ENCODE data around the gene GAL3ST2.

- TF ChIP-seq SP1 (IDR thresholded peaks at IDR 0.05) (peak; percentile 49), CTCF (IDR thresholded peaks at IDR 0.05; ENCODE audit: low read depth, low read length, missing input control) (no peak), RAD21 (IDR thresholded peaks at IDR 0.05) (no peak), FOXA1 (IDR thresholded peaks at IDR 0.05) (no peak), JUND (IDR thresholded peaks at IDR 0.05) (peak in 1 of 2 donors; percentile 33), ATF3 (IDR thresholded peaks at IDR 0.05) (no peak), EGR1 (IDR thresholded peaks at IDR 0.05; ENCODE audit: low read depth in 2 of 2) (no peak), GABPA (IDR thresholded peaks at IDR 0.05 in 1 of 2, conservative IDR thresholded peaks at IDR 0.05 in 1 of 2) (no peak), YY1 (IDR thresholded peaks at IDR 0.05) (no peak), MAX (IDR thresholded peaks at IDR 0.05) (no peak), RXRA (IDR thresholded peaks at IDR 0.05) (no peak), TAF1 (conservative IDR thresholded peaks at IDR 0.05) (no peak), REST (IDR thresholded peaks at IDR 0.05) (no peak)
Measured at GRCh38 chr2:241736111-241736510, 40.5 kb upstream of the GAL3ST2 start.
